ENCODE data around the gene TRERF1.

The TRERF1 gene

DNA sequence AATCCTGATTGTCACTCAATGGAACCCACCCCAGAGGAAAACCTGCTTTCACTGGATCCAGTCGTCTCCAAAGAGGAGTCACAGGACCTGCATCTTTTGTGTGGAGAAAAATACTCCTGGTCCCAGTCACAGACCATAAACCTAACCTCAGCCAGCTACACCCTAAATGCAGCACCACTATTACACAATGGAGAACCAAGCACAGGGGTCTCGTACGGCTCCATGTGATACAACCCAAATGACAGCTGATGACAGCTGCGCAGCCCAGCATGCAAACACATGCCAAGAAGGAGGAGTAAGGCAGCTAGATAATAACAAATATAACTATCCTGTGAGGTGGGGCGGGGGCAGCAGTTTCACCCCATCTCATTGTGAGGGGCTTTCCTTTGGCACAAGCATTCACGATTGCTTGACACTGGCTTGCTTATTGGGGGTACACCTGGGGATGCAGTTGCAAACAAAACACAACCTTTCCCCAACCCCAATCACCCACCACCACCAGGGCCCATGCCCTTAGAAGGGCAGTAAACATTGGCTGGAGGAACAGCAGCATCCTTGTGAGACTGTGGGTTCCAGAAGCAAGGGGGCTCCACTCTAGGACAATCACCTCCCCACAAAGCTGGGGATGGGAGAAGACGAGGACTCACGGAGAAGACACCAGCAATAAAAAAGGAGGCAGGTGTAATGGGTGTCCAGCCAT lies 51.5 kb downstream of the TRERF1 start:
- Mint-ChIP-seq H3K4me3 (no peak overlapping the region), H3K27ac (peak overlapping the region in 1 of 2 donors; percentile 63), H3K9me3 (no peaks in the 10 kb centered on the region), H3K27me3 (no peaks in the 10 kb centered on the region), H3K4me1 (peaks cover 82% of the 10 kb centered on the region)
- DNase-seq (no peak), ATAC-seq (no peak)

GRCh38 chr6:42396720-42397119 lies 55.0 kb downstream of the TRERF1 start:
- Mint-ChIP-seq H3K9me3 (peaks cover 0 to 3% of the 10 kb centered on the region in 2 donors), H3K27ac (no peak overlapping the region), H3K4me3 (no peak overlapping the region), H3K4me1 (peaks cover 82% of the 10 kb centered on the region), H3K27me3 (no peaks in the 10 kb centered on the region)
- DNase-seq (no peak), ATAC-seq (peak; percentile 66)

DNA sequence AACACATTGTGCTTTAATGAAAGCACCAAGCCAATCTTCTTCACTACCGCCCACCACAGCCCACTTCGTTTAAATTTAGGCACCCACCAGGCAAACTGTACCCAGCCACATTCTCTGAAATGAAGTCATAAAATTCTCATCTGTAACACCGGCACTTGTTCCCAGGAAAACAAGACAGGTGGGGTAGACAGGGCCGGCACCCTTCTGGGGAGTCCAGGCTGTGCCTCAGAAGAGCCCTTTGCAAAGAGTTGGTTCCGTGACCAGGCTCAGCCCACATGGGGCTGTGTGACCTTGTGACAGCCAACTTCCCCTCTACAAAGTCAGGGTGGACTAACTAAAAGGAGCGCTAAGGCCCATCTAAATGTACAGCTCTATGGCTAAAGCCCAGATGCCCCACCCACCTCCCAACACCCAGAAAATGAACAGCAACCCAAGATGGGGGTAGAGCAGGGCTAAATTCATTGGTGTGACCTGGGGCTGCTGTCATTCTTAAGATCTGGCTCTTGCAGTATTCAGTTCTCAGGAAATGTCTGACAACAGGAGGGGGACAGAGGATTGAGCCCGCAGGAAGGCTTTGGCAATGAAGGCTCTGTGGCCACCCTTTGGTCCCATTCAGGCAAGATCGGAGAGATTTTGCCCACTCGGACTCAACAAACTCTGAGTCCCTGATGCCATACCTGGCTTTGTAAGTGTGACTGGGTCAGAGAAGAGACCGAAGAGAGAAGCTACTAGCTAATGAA lies 56.7 kb downstream of the TRERF1 start:
- Mint-ChIP-seq H3K4me3 (peak overlapping the region; percentile 51 to 81), H3K27me3 (no peaks in the 10 kb centered on the region), H3K4me1 (peaks cover 85% of the 10 kb centered on the region), H3K27ac (peak overlapping the region; percentile 84 to 95), H3K9me3 (peaks cover 0 to 5% of the 10 kb centered on the region in 2 donors)
- DNase-seq = no peak
- ATAC-seq = no peak

GRCh38 chr6:42394151-42394550 lies 57.6 kb downstream of the TRERF1 start:
- peak overlapping the region; percentile 31 to 69 for H3K27ac Mint-ChIP-seq
- DNase-seq = no peak
- H3K27me3 Mint-ChIP-seq = no peaks in the 10 kb centered on the region
- peaks cover 90% of the 10 kb centered on the region for H3K4me1 Mint-ChIP-seq
- peak overlapping the region; percentile 61 to 81 for H3K4me3 Mint-ChIP-seq
- ATAC-seq = no peak
- peaks cover 0 to 5% of the 10 kb centered on the region in 2 donors for H3K9me3 Mint-ChIP-seq

- Mint-ChIP-seq H3K4me3 (peak overlapping the region; percentile 61 to 81), H3K27me3 (no peaks in the 10 kb centered on the region), H3K27ac (peak overlapping the region in 1 of 2 donors; percentile 69), H3K9me3 (peaks cover 0 to 5% of the 10 kb centered on the region in 2 donors), H3K4me1 (peaks cover 91% of the 10 kb centered on the region)
- no peak for ATAC-seq
- DNase-seq = no peak
Measured at GRCh38 chr6:42393339-42393738, 58.4 kb downstream of the TRERF1 start.

GRCh38 chr6:42392833-42393232 lies 58.9 kb downstream of the TRERF1 start:
- Mint-ChIP-seq H3K27ac (peak overlapping the region in 1 of 2 donors; percentile 81), H3K4me1 (peaks cover 96% of the 10 kb centered on the region), H3K4me3 (peak overlapping the region; percentile 61 to 81)

DNA sequence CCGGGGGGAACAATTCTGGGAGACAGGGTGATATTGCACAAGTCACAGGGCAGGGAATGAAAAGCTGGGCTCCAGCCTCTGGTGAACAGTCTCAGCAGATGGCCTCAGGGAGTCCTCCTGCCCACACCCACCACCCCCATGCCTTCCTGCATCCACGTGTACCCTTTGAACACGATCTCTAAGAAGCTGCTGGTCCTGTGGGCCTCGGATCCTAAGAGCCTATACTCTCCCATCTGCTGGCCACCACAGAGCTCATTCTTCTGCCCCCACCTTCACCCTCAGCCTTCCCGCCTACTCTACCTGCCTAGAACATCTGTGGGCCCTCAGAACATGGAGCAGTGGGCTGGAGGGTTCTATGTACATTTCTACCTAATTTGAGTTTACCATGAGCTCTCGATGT lies 60.3 kb downstream of the TRERF1 start:
- peaks cover 0 to 5% of the 10 kb centered on the region in 2 donors for H3K9me3 Mint-ChIP-seq
- peak overlapping the region; percentile 78 to 83 for H3K4me3 Mint-ChIP-seq
- peaks cover 98% of the 10 kb centered on the region for H3K4me1 Mint-ChIP-seq
- DNase-seq (no peak), ATAC-seq (no peak)
- peak overlapping the region; percentile 66 to 99 for H3K27ac Mint-ChIP-seq
- H3K27me3 Mint-ChIP-seq = no peaks in the 10 kb centered on the region

More at GRCh38 chr6:42392833-42393232, 58.9 kb downstream of the TRERF1 start:
- H3K27me3 Mint-ChIP-seq = no peaks in the 10 kb centered on the region
- ATAC-seq (no peak), DNase-seq (no peak)
- peaks cover 0 to 5% of the 10 kb centered on the region in 2 donors for H3K9me3 Mint-ChIP-seq

DNA sequence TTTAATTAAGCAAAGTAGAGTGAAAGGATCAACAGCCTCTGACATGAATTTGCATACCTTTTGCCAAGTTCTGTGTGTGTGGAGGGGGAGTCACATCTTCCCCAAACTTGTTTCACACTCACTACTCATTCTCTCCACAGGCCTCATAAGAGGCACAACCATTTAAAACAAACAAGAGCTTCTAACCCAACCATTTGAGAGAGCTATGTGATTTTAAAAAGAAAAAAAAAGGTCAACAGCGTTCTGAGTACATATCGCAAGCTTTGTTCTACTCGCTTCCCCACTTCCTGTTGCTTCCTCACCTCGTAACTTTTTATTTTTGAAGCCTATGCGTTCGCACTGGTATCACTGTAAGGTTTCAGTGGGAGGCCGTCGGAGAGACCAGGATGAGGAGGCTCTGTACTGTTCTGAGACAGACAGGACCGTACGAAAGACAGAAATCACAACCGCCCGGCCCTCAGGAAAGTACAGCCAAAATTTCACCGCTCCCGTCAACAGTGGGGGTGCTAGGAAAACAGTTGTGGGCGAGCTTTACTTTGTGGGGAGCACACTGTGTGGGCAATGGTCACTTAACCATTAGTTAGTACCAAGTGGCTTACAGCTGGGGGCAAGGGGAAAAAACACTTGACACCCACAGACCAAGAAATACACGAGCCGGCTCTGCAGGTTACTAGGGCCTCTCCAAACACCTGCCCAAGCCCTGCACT lies 61.3 kb downstream of the TRERF1 start:
- ATAC-seq (peak; percentile 93), DNase-seq (peak; percentile 62 to 87)
- Mint-ChIP-seq H3K4me1 (peaks cover 100% of the 10 kb centered on the region), H3K4me3 (peak overlapping the region; percentile 78 to 83), H3K27me3 (no peaks in the 10 kb centered on the region), H3K27ac (peak overlapping the region; percentile 99), H3K9me3 (peaks cover 0 to 5% of the 10 kb centered on the region in 2 donors)

DNA sequence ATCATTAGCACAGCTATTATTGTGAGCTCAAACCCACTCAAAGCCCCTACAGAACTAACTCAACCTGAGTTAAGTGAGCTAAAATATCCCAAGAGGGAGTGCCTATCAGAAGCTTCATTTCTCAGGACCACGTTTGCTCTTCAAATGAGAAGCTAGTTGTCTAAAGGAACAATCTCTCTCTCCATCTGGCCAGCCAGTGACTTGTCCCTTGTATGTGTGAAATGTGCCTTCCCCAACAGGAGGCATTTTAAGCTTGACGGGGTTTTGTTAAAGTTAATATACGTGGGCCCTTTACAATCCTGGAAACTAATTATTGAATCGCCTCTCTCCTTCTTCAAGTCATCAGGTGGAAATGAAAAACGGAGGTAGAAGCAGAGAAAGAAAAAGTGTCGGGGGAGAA lies 62.0 kb downstream of the TRERF1 start:
- Mint-ChIP-seq H3K4me3 (peak overlapping the region; percentile 78 to 83), H3K9me3 (peaks cover 0 to 5% of the 10 kb centered on the region in 2 donors), H3K27ac (peak overlapping the region; percentile 99), H3K4me1 (peaks cover 100% of the 10 kb centered on the region), H3K27me3 (no peaks in the 10 kb centered on the region)
- DNase-seq = no peak
- no peak for ATAC-seq

DNA sequence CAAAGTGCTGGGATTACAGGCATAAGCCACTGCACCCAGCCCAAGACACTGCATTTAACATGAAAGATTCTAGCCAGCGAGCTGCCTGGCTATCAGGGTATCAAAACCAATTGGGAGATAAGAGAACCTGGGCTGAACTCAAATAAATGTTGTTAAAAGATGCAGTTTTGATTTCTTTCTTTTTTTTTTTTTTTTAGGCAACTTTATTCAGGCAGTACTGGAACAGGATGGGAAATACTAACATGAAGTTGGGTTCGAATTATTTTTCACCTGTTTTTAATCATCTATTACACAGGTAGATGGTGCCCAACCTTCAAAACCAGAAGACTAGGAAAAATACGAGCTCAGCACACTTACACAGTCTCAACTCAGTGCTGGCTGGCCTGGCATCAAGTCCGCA lies 63.7 kb downstream of the TRERF1 start:
- no peak for DNase-seq
- ATAC-seq = no peak

GRCh38 chr6:42387336-42387735 lies 64.4 kb downstream of the TRERF1 start:
- peak in 1 of 2 donors; percentile 43 for DNase-seq

More for the DNA sequence above, 63.7 kb downstream of the TRERF1 start:
- peaks cover 0 to 5% of the 10 kb centered on the region in 2 donors for H3K9me3 Mint-ChIP-seq
- H3K27me3 Mint-ChIP-seq = no peaks in the 10 kb centered on the region
- H3K27ac Mint-ChIP-seq = peak overlapping the region; percentile 79 to 99
- H3K4me3 Mint-ChIP-seq = peak overlapping the region; percentile 26 to 66
- peaks cover 99% of the 10 kb centered on the region for H3K4me1 Mint-ChIP-seq

DNA sequence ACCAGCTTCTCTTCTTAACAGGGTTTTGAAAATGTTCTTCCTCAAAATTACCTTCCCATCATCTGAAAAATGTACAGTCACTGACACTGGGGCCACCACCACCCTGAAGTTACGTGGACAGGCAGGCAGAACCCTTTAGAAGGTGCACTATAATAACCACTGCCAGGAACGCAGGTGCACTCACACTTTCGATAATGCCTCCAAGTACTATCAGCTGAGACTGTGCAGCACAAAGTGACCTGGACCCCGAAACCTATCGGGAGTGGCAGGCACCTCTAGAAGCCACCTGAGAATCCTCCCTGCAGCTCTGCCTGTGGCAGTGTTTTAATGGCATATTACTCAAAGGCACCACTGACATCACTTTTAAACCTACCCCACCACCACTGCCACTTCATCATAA lies 66.4 kb downstream of the TRERF1 start:
- DNase-seq (no peak), ATAC-seq (no peak)
- Mint-ChIP-seq H3K27me3 (no peaks in the 10 kb centered on the region), H3K4me3 (no peak overlapping the region), H3K27ac (peak overlapping the region in 1 of 2 donors; percentile 9), H3K9me3 (no peaks in the 10 kb centered on the region), H3K4me1 (peaks cover 88% of the 10 kb centered on the region)

More at GRCh38 chr6:42387336-42387735, 64.4 kb downstream of the TRERF1 start:
- Mint-ChIP-seq H3K27me3 (no peaks in the 10 kb centered on the region), H3K27ac (no peak overlapping the region), H3K9me3 (peaks cover 0 to 5% of the 10 kb centered on the region in 2 donors), H3K4me3 (peak overlapping the region; percentile 58 to 62), H3K4me1 (peaks cover 93% of the 10 kb centered on the region)
- ATAC-seq = no peak

DNA sequence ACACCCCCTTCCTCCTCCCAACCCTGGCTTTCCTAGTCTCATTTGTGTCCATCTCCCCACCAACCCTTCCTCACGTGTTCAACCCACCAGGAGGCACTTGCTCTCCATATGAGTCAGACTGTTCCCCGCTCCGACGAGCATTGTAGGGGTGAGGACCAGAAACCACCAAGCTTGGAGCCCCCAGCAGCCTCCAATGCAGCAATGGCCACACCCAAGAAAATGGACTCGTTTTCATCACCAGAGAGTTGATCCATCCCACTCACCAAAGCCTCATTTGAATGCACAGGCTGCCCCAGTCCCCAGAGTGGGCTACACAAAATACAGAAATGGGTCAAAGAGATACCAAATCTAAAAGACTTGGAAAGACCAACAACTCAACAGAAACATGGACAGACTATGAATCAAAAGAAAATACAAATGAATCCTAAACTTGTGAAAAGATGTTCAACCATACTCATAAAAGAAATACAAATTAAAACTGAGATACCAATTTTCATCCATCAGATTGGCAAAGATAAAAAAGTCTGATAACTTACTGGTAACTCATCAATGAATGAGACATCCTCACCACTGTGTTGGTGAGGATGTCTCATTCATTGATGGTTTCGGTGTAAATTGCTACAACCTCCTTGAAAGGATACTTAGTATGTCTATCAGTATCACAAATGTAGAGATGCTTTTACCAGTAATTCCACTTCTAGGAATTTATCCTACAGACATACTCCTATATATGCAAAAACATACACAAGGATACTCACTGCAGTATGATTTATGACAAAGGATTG lies 68.1 kb downstream of the TRERF1 start:
- ATAC-seq = peak; percentile 81
- peak overlapping the region; percentile 35 to 41 for H3K4me3 Mint-ChIP-seq
- H3K4me1 Mint-ChIP-seq = peaks cover 88% of the 10 kb centered on the region
- no peaks in the 10 kb centered on the region for H3K27me3 Mint-ChIP-seq
- no peak for DNase-seq
- H3K9me3 Mint-ChIP-seq = no peaks in the 10 kb centered on the region
- H3K27ac Mint-ChIP-seq = no peak overlapping the region

- Mint-ChIP-seq H3K4me3 (no peak overlapping the region), H3K4me1 (peaks cover 86% of the 10 kb centered on the region), H3K27me3 (no peaks in the 10 kb centered on the region), H3K9me3 (no peaks in the 10 kb centered on the region), H3K27ac (peak overlapping the region; percentile 55 to 86)
- DNase-seq (no peak), ATAC-seq (no peak)
Measured at GRCh38 chr6:42381850-42382249, 69.9 kb downstream of the TRERF1 start.

Measured in stimulated activated naive CD8-positive, alpha-beta T cell treated with anti-CD3 and anti-CD28 coated beads, Interleukin-15, amount 100 ng/mL, for 72 hours (primary cell).